C4-2B (cell line): ENCODE results near the gene BCL2L13.

Source experiments
- H3K27ac ChIP-seq: fragments of 450-650 bp; 2 replicates; pipeline ENCODE4 v1.5.1; 2017
- CTCF ChIP-seq: fragments of 450-650 bp; conservative IDR thresholded peaks from 2 replicates; pipeline ENCODE4 v1.5.1; 2017; ENCODE audit warnings: mild to moderate bottlenecking
- ZFX ChIP-seq: fragments of 450-650 bp; IDR thresholded peaks from 2 replicates; pipeline ENCODE4 v1.6.1; 2017

Gene BCL2L13

GRCh38 chr22:17774926-17775685 is 136.5 kb downstream of the BCL2L13 start:
- TF ChIP-seq ZFX: no peak
- TF ChIP-seq CTCF: no peak
- no peak overlapping the region for H3K27ac ChIP-seq

GRCh38 chr22:17775781-17776465 is 137.4 kb downstream of the BCL2L13 start:
- no peak for TF ChIP-seq ZFX
- TF ChIP-seq CTCF: no peak
- no peak overlapping the region for H3K27ac ChIP-seq

- no peak for TF ChIP-seq CTCF
- TF ChIP-seq ZFX: no peak
- H3K27ac ChIP-seq: no peak overlapping the region
These were observed 138.6 kb downstream of the BCL2L13 start for GRCh38 chr22:17777005-17777716.

GRCh38 chr22:17777717-17778044 is 139.1 kb downstream of the BCL2L13 start:
- no peak overlapping the region for H3K27ac ChIP-seq
- TF ChIP-seq CTCF (no peak), ZFX (no peak)

GRCh38 chr22:17778412-17778976 is 139.9 kb downstream of the BCL2L13 start:
- no peak overlapping the region for H3K27ac ChIP-seq
- TF ChIP-seq ZFX: no peak
- no peak for TF ChIP-seq CTCF

GRCh38 chr22:17779286-17780115 is 140.9 kb downstream of the BCL2L13 start:
- TF ChIP-seq CTCF: no peak
- TF ChIP-seq ZFX: no peak

More at GRCh38 chr22:17779286-17780115, 140.9 kb downstream of the BCL2L13 start:
- H3K27ac ChIP-seq: no peak overlapping the region
